HG02973 (cell line): ENCODE data around the gene CPVL.

Experiments used
- ATAC-seq: cut with Tn5 transposase; IDR thresholded peaks from one replicate; pipeline ENCODE4 v1.9.1; 2021; ENCODE audit warnings: moderate library complexity; ENCODE audit not compliant: unreplicated experiment

The CPVL gene

GRCh38 chr7:28954471-28954870 is 191.9 kb downstream of the CPVL start:
- ATAC-seq: no peak

GRCh38 chr7:28953633-28954032 is 192.7 kb downstream of the CPVL start:
- no peak for ATAC-seq
